NB4 (cell line): ENCODE results near the gene FARP1.
"Not testable (repeated sequence)": the region's sequence is repeated elsewhere in the genome, so short reads cannot be mapped to it uniquely, and the experiment has no call there.

ENCODE experiments used
- DNase-seq: peaks from one replicate; pipeline ENCODE4 v3.0.0; 2010; ENCODE audit warnings: low read depth
- H3K4me3 ChIP-seq: one replicate; pipeline ENCODE4 v1.5.1; 2011; ENCODE audit warnings: mild to moderate bottlenecking, low read depth, low read length, moderate library complexity
- CTCF ChIP-seq: IDR thresholded peaks from one replicate; pipeline ENCODE4 v1.5.1; 2012; ENCODE audit warnings: low read depth, low read length
- MAX ChIP-seq: IDR thresholded peaks from 2 replicates; pipeline ENCODE4 v1.6.1; 2011; ENCODE audit warnings: low read depth, low read length
- MYC ChIP-seq: IDR thresholded peaks from 2 replicates; pipeline ENCODE4 v1.6.1; 2011; ENCODE audit warnings: low read depth, low read length
- POLR2A ChIP-seq: IDR thresholded peaks from 2 replicates; pipeline ENCODE4 v1.6.1; 2011; ENCODE audit warnings: mild to moderate bottlenecking; ENCODE audit not compliant: insufficient read length; ENCODE audit errors: extremely low read depth

FARP1 gene

GRCh38 chr13:98410612-98411011 is 267.7 kb downstream of the FARP1 start:
- no peak overlapping the region for H3K4me3 ChIP-seq
- no peak for DNase-seq
- TF ChIP-seq POLR2A (no peak), MAX (no peak), CTCF (no peak), MYC (no peak)

- no peak overlapping the region for H3K4me3 ChIP-seq
- no peak for DNase-seq
- TF ChIP-seq POLR2A (no peak), CTCF (no peak), MAX (no peak), MYC (no peak)
Measured at GRCh38 chr13:98411013-98411412, 268.1 kb downstream of the FARP1 start.

- H3K4me3 ChIP-seq, result peak overlapping the region; percentile 16
- peak; percentile 40 for DNase-seq
- TF ChIP-seq MAX (no peak), MYC (no peak), POLR2A (no peak), CTCF (no peak)
Measured at GRCh38 chr13:98411617-98412265, 268.8 kb downstream of the FARP1 start.

- not testable (repeated sequence) for DNase-seq, H3K4me3 ChIP-seq
Measured at GRCh38 chr13:98413278-98413677, 270.4 kb downstream of the FARP1 start.

GRCh38 chr13:98413796-98414195 is 270.9 kb downstream of the FARP1 start:
- TF ChIP-seq MAX (no peak), CTCF (peak; percentile 21)
- no peak overlapping the region for H3K4me3 ChIP-seq
- peak; percentile 11 for DNase-seq

GRCh38 chr13:98415326-98416070 is 272.6 kb downstream of the FARP1 start:
- no peak for DNase-seq
- no peak overlapping the region for H3K4me3 ChIP-seq
- TF ChIP-seq CTCF, result no peak
- TF ChIP-seq MAX, result no peak
- TF ChIP-seq MYC, result no peak
- no peak for TF ChIP-seq POLR2A
